Measurements from ENCODE around the gene F5.

The F5 gene

DNA sequence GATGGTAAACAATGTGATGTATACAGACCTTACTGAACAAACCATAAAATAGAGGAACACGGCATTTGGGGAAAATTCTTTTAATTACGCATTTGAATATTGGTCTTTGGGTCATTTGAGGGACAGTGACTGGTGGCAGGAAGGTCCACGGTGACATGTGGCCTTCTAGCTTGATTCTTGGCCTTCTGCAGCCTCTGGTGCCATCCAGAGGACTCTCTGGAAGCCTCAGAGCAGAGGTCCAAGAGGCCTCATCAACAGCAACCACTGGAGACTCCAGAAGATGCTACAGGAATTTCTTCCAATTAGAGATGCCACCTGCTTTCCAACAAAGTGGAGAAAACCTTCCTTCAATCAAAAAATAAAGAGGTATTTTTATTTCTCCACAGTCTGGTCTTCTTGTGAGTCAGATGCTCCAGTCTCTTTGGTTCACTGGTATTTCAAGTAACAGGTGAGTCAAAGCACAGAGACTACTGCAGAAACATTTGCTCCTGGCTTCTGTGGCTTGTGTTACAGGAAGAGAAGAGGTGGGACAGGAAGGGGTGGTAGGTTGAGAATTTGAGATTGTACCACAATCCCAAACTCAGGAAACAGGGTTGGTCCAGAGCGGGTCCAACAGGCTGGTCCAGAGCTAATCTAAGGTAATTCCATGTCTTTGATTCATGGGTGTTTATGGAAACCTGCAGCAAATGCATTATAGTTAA lies 2.7 kb upstream of the F5 start:
- DNase-seq (ENCODE audit: low read depth in 1 of 2, low spot score in 1 of 2), result no peak

DNA sequence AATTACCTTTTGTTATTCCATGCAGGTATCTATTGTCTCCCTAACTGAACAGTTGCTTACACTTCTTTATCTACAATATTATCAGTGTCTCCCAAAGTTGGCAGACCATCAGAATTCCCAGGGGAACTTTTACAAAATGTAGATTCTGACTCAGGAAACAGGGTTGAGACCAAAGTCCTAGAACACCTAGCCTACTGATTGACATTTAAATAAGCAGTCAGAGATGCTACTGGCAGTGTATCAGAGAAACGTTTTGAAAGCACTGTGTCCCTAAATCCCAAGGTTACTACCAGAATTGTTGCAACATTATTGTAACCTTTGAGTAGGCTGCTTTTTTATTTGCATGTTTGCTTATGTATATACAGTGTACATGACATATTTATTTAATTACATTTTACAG lies 1.8 kb upstream of the F5 start:
- DNase-seq (ENCODE audit: low read depth in 1 of 2, low spot score in 1 of 2), result no peak

DNA sequence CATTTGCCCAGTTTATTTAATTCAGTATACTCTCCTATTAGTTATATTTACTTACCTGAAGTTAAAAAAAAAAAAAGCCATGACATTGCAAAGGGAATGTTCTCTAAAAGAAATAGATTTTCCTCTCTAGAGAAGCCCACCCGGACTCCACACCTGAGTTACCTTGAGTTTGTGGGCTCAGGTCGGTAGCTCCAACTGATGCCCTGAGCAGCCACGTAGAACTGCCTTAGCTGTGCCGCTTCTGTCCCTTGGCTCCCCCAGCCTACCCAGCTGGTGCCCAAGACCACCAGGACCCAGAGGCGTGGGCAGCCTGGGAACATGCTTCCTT lies 250 bp downstream of the F5 start:
- no peak for DNase-seq (ENCODE audit: low read depth in 1 of 2, low spot score in 1 of 2)

DNA sequence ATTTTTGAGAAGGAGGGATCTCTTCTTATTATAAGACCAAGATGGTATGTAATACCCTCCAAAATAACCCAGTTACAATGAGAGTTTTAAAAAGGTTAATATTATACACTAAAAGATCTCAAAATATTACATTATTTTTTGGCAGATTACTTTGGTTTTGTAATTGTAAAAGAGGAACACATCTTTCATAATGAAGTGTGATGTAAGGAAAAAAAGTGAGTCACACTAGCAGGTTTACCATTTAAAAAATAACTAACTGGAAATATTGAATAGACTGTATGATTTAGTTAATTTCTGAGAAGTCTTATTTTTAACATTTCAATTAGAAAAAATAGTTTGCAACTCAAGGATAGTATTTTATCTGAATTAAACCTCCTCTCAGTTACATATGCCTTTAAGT lies 1.1 kb downstream of the F5 start:
- no peak for DNase-seq (ENCODE audit: low read depth in 1 of 2, low spot score in 1 of 2)

DNA sequence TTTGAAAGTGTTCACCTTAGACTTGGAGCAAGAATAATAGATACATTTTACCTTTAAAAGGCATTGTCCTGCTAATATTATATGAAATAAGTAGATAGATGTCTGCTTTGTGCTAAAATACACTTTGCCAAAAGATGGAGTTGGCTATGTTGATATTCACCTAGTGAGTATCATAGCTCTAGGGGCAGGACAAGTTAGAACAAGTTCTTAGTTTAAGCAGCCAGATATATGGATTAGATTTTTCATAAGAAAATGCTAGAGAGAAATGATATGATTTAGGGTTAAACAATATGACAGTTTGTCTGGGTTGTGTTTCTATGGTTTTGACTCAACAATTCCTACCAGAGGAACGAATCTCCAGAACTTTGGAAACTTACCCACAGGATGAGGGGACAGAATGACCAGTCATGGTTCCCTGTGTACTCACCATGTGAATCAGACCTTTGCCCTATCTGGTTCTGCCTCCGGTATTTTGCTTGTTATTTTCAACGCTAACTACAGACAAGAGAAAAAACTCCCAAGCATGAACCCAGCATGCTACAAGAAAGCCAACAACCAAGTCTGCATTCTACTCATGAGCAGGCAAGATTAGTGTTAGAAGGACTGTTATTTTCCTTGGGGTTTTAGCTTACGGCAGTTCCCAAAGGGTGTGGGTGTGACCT lies 1.7 kb downstream of the F5 start:
- DNase-seq (ENCODE audit: low read depth in 1 of 2, low spot score in 1 of 2), result no peak

DNA sequence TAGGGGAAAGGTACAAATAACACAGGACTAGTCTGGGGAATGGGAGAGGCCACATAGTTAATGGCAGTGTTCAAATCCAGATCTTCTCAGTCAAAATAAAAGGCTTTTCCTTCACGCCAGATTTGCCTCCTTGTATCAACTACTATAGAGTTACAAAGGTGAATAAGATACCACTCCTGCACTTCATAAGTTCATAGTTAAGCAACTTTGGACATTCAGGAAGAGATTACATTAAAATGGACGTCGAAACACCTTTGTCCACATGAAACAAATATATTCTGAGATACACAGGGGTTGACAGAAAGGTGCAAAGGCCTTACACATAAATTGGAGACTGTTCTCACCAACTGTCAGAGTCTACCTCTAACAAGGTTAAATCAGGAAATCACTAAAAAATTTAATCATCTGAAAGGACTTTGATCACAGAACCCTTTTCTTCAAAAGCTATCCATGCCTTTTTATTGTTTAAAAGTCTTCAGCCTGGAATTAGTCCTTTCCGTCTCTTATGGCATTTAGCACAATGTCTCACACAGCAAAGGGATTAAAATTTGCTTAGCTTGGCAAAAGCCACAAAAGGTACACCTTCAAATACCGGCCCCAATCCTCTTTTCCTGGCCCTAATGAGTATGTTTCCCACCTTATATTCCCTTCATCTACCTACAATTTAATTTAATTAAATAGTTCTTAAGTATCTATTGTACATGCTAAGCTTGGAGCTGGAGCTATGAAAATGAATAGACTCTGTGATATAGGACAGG lies 8.1 kb downstream of the F5 start:
- no peak for DNase-seq (ENCODE audit: low read depth in 1 of 2, low spot score in 1 of 2)

DNA sequence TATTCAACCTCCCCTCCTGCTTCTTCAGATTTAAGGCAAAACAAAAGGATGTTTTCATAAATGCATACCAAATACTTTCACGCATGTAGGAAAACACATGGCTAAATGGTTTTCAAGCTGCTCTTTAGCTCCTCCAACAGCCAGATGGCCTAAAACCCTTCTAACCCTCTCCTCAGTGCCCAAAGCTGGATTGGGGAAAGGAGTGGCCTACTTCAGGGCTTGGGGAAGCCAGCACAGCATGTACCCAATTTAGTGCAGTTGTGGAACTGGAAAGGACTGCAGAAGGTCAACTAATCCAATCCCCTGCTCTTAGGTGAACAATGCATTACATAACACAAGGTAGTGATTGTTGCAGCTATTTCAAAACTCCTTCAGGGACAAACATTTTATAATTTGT lies 9.3 kb downstream of the F5 start:
- DNase-seq (ENCODE audit: low read depth in 1 of 2, low spot score in 1 of 2), result no peak

DNA sequence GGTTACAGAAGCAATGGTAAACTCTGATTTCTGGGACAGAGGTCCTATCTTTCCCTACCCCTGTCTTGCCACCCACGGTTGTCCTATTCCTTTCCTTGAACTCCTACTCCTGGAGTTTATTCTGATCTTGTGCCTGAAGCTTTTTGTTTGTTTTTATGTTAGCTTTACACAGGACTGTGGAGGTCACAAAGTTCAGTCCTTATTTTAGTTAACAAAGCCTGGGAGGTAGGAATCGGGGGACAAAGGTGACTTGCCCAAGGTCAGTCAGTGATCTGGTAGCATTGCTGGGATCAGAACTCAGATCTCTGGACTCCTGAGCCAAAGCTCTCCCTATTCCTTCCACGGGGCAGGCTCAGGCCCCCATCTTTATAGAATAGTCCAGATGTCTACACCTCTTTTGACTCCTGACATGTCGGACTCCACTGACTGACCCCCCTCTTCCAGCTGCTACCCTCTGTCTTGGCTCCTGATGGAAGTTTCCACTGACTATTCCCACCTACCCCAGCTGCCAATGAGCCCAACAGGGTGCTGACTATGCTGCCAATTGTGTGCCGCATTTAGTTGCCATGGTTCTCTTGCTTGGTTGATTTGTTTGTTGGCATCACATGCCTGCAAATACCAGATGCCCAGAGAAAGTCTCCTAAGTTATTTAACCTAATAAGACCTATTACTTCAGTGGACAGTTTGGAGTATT lies 9.9 kb downstream of the F5 start:
- DNase-seq (ENCODE audit: low read depth in 1 of 2, low spot score in 1 of 2), result no peak

DNA sequence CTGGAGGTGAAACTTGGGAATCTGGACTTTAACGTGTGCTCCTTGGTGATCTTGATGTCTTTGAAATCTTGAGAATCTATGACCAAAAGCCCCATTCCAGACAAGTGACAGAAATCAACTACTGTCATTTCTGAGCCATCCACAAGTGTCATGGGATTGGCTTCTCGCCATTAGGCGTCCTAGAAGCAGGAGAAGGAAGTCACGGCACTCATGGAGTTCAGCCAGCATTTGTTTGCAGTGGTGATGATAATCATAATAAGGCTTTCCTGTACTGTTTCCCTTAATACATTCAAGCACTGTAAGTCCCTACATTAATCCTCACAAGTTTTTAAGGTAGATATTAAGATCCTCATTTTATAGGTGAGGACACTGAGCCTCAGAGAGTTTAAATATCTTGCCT lies 11.9 kb downstream of the F5 start:
- no peak for DNase-seq (ENCODE audit: low read depth in 1 of 2, low spot score in 1 of 2)

DNA sequence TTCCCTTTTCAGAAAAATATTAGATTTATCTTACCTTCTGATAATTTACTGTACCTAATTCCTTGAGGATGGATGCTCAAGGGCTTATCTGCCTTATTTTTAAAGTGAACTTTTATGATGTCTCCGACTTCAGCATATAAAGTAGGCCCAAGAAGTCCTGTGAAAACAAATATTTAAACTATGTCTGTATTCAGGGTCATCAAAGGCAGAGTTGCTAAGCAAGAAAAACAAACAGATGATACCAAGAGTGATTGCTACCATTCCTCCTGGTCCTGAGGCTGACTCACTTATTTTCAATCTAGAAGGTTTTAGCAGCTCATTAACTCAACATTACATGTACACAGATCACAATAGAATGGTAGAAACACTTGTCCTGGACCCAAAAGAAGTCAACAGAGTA lies 14.1 kb downstream of the F5 start:
- DNase-seq (ENCODE audit: low read depth in 1 of 2, low spot score in 1 of 2), result no peak

DNA sequence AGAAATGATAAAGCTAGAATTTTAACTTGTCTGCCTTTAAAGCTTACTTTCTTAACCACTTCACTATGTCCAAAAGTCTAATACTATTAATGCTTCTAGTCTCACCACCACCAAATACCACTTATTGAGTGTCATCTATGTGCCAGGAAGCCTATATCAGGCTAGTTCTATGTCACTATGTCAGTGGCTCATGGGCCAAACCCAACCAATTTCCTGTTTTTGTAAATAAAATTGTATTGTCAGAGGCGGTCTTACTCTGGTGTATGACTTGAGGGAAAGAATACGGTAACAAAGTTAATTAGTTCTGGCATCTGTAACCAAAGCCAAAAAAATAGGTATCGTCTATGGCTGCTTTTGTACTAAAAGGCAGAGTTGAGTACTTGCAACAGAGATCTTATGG lies 14.8 kb downstream of the F5 start:
- DNase-seq (ENCODE audit: low read depth in 1 of 2, low spot score in 1 of 2), result no peak

DNA sequence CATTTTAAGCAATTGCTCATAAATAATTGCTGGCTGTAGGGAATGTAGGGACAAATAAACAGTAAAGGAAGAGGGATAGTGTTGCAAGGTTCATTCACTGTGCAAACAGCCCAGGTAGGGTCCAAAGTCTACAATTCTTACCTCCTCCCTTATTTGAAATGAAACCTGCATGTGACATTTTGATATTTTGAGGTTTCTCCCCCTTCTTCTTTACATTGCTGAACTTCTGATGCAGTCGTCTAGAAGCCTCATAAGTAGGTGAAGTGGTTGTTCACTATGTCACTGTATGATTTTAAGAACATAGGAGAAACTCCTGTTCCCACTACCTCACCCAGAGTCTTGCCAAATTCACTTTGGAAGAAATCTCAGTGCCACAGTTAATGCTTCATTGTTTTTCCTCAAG lies 16.1 kb downstream of the F5 start:
- DNase-seq (ENCODE audit: low read depth in 1 of 2, low spot score in 1 of 2), result no peak

DNA sequence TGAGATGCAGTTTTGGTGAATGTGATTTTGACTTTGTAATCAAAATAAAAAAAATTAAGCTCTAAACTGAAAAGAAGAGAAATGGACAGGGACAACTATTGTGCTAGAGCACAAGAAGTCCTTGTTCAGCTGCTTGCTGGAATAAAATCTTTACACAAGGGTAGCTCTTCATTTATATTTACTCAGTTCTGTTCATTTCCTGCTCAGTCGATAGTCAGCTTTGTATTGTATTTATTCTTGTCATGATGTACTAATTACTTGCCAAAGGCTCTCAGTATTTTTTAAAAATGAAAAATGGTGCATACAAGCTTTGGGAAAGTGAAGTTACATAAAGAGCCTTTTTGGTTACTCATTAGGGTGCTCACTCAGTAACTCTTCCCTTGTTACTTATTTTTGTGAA lies 17.8 kb downstream of the F5 start:
- DNase-seq (ENCODE audit: low read depth in 1 of 2, low spot score in 1 of 2), result no peak

DNA sequence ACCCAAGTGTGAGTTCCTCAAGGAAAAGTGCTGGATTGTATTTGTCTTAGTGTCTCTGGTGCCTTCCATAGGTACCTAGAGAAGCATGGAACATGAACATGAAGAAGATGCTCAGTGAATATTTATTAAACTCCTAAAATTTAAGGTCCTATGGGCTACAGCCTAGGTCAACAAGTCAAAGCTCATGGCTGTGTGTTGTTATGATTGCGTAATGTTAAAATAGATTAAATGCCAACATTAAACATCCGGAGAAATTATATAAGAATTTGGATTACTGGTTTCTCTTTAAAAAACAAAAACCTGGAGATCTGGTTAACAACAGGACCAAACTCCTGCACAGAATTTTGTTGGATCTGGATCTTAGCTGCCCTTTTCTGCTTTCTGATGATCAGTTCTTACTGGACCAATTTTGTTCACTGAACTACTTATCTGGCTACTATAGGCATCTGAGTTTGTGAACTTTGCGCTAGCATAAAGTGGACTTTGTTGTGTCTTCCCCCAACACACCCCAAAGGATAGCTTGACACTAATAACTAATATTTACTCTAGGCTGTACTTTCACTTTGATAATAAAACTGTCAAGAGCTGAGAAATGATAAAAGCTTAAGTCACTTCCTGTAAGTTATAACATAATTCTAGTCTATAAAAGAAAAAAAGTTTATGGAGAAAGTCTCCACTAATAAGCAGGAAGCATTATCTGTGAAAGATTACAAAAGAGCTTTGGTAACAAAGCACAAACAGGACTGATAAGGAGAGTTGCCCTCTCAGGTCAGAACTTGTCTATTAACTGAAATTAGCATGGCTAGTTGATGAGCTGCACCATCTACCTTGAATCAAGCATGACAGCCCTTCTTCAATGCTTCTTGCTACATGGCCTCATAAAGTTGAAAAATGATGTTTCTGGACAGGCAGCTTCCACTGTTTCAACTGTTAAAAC lies 20.7 kb downstream of the F5 start:
- no peak for DNase-seq (ENCODE audit: low read depth in 1 of 2, low spot score in 1 of 2)

DNA sequence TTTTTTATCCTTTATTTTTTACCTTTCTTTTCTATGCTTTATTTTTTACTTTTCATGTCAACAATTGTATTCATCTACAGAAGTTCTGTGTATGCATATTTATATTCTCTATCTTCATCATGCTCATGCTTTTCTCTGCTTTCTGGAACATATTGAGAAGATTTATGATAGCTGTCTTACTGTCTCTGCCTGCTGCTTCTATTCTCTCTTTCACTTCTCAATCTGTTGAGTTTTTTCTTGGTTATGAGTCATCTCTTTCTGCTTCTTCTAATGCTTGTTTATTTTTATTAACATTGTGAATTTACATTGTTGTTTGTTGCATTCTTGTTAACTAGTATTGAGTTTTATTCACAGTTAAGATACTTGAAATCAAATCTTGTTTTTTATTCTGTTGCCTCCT lies 22.6 kb downstream of the F5 start:
- no peak for DNase-seq (ENCODE audit: low read depth in 1 of 2, low spot score in 1 of 2)

DNA sequence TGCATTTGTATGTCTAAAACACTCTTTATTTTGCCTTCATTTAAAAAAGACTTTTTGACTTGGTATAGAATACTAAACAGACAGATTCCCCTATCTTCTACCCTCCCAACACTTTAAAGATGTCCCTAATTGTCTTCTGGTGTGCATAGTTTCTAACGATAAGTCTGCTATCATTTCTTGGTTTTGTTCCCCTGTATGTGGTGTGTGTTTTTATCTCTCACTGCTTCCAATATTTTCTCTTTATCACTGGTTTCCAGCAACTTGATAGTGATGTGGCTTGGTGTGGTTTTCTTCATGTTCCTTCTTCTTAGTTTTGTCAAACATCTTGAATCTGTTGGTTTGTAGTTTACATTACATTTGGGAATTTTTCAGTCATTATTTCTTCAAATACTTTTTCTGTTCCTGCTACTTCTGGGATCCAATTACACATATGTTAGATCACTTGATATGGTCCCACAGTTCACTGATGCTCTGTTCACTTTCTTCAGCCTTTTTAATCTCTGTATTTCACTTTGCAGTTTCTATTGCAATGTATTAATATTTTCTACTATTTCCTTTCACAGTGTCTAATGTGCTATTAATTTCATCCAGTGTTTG lies 23.2 kb downstream of the F5 start:
- DNase-seq (ENCODE audit: low read depth in 1 of 2, low spot score in 1 of 2), result no peak

DNA sequence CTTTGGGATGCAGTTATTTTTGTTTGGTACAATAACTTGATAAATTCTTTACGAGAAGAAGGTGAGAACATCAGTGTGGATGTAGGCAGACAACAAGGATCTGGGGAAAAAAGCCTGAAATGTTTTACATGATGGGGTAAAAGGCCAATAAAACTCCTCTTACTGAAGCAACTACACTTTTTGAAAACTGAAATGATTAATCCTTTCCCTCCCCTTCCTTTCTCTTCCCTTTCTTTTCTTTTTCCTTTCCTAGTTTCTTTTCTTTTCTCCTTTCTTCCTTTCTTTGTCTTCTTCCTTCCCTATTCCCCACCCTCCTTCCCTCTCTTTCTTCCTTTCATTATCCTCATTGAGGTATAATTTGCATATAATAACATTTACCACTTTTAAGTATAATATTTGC lies 24.6 kb downstream of the F5 start:
- no peak for DNase-seq (ENCODE audit: low read depth in 1 of 2, low spot score in 1 of 2)

DNA sequence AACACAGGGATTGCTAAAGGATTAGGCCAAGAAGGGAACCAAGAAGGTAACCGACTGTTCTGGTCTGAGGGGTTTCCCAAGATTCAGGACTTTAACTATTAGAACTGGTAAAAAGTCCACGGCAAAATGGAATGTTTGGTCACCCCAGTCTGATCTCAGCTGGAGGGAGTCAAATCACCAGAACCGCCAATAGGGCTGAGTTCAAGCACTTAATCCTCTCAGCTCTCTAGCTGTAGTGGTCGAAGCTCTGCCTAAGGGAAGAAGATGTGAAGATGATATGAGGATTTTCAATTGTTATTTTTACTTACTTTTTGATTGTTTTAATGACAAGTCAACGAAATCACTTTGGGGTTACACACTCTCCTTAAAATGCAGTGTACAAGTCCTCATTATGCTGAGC lies 29.1 kb downstream of the F5 start:
- DNase-seq (ENCODE audit: low read depth in 1 of 2, low spot score in 1 of 2), result no peak

DNA sequence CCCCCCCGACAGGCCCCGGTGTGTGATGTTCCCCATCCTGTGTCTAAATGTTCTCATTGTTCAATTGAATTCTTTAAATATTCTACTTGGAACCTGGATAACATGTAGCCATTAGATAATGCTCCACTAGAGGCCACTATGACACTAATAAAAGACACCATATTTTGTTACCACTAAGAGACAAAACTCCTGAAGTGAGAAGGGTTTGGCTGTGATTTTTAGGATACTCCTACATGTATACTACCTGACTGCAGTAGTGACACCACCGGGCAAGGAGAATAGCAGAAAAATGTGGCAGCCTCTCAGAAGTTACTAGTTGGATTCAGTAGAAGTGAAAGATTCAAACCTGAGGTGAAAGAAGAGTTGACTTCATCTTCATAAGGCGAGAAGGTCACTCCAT lies 36.0 kb downstream of the F5 start:
- DNase-seq (ENCODE audit: low read depth in 1 of 2, low spot score in 1 of 2), result no peak

DNA sequence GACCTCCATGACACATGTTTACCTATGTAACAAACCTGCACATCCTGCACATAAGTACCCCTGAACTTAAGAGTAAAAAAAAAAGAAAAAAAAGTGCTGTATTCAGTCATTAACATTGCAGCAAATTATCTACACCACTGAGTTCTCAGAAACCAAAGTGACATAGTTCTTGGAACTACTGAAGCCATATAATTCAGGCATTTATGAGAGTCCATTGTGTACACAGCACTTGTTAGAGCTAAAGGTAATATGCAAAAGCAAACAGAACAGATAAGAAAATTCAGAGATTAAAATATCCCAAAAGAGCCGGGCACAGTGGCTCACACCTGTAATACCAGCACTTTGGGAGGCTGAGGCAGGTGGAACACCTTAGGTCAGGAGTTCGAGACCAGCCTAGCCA lies 38.0 kb downstream of the F5 start:
- no peak for DNase-seq (ENCODE audit: low read depth in 1 of 2, low spot score in 1 of 2)
